HG02588 (cell line): ENCODE measurements around the gene PYCARD.
"Not testable (repeated sequence)": the region's sequence is repeated elsewhere in the genome, so short reads cannot be mapped to it uniquely, and the experiment has no call there.

Experiments used
- ATAC-seq: cut with Tn5 transposase; IDR thresholded peaks from one replicate; pipeline ENCODE4 v1.9.1; 2021; ENCODE audit warnings: mild to moderate bottlenecking, moderate library complexity; ENCODE audit not compliant: unreplicated experiment

The PYCARD gene

GRCh38 chr16:31202414-31203375 lies at the start of gene PYCARD:
PYCARD (minus strand) TSS chr16:31202760; CDS start chr16:31202690, 70 bp downstream.
- peak; percentile 41 for ATAC-seq

- ATAC-seq: no peak
Observed at GRCh38 chr16:31251435-31251834, 48.9 kb upstream of the PYCARD start.

- no peak for ATAC-seq
Observed at GRCh38 chr16:31250782-31251384, 48.3 kb upstream of the PYCARD start.

- ATAC-seq: no peak
Observed at GRCh38 chr16:31248344-31248743, 45.8 kb upstream of the PYCARD start.

DNA sequence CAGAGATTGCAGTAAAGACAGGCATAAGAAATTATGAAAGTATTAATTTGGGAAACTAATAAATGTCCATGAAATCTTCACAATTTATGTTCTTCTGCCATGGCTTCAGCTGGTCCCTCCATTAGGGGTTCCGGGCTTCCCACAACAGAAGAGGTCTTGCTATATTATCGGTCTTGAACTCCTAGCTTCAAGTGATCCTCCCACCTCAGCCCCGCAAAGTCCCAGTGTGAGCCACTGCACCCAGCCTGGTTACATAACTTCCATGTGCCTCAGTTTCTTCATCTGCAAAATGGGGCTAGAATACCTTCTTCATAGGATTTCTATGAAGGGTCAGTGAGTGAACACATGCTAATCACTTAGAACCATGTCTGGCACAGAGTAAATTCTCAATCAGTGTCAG lies 43.7 kb upstream of the PYCARD start:
- ATAC-seq: no peak

DNA sequence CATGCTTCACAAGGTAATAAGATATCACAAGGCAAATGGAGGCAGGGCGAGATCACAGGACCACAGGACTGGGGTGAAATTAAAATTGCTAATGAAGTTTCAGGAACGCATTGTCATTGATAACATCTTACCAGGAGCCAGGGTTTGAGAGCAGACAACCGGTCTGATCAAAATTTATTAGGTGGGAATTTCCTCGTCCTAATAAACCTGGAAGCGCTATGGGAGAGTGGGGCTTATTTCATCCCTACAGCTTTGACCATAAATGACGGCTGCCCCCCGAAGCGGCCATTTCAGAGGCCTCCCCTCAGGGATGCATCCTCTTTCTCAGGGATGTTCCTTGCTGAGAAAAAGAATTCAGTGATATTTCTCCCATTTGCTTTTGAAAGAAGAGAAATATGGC lies 43.0 kb upstream of the PYCARD start:
- not testable (repeated sequence) for ATAC-seq

DNA sequence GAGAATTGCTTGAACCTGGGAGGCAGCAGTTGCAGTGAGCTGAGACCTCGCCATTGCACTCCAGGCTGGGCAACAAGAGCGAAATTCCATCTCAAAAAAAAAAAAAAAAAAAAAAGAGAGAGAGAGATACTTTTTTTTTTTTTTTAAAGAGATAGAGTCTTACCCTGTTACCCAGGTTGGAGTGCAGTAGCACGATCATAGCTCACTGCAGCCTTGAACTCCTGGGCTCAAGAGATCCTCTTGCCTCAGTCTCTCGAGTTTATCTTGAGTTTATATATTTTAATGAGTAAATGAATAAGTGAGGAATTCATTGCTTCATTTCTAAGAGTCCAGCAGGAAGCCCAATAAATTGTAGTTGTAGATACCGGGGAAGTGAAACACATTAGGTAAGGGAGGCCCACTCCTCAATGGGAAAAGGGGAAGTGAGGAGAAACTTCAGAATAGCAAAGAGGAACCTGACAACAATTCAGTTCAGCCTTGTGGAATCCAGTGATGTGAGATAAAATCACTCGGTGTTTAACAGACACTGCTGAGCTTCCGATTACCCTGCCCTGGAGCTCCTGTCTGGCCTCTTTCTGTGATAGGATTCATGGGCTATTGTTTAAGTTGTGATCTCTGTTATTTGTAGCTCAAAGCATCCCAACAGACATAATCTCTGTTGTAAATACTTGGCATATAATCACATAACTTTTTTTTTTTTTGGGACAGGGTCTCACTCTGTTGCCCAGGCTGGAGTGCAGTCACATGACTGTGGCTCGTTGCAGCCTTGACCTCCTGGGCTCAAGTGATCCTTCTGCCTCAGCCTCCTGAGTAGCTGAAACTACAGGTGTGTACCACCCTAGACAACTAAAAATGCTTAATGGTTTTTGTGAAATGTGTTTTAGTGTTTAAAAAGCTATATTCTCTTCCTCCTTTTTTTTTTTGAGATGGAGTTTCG lies 41.4 kb upstream of the PYCARD start:
- no peak for ATAC-seq

DNA sequence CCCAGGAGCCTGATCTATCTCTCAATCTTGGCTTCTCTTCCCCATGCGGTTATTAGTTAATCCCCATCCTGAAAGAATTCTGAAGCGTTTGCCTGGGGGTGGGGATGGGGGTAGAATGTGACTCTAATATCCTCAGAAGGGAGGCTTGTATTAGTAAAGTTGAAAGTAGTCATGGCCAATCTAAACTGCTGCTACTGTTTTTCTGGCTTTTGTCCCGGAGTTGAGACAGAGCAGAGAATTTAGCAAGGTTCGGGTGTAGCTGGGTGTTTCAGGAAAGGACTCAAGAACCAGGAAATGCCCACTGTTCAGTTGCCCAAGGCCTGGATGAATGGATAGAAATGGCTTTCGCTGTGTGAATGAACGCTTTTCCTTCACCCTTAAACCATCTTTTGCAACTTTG lies 39.6 kb upstream of the PYCARD start:
- no peak for ATAC-seq

DNA sequence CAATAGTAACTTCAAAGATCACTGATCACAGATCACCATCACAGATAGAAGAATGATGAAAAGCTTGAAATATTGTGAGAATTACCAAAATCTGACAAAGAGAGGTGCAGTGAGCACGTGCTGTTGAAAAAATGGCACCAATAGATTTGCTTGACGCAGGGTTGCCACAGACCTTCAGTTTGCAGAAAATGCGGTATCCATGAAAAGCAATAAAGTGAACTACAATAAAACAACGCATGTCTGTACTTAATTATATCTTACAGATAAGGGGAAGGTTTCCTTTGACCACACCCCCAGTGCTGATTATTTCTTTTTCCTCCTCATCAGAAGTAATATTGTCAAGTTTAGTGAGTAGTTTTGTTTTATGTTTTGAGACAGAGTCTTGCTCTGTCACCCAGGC lies 35.5 kb upstream of the PYCARD start:
- no peak for ATAC-seq

GRCh38 chr16:31229501-31229900 lies 26.9 kb upstream of the PYCARD start:
- ATAC-seq: no peak

- no peak for ATAC-seq
Observed at GRCh38 chr16:31228206-31228605, 25.6 kb upstream of the PYCARD start.

GRCh38 chr16:31225193-31225592 lies 22.6 kb upstream of the PYCARD start:
- ATAC-seq: no peak

- no peak for ATAC-seq
Observed at GRCh38 chr16:31224092-31224955, 21.8 kb upstream of the PYCARD start.

DNA sequence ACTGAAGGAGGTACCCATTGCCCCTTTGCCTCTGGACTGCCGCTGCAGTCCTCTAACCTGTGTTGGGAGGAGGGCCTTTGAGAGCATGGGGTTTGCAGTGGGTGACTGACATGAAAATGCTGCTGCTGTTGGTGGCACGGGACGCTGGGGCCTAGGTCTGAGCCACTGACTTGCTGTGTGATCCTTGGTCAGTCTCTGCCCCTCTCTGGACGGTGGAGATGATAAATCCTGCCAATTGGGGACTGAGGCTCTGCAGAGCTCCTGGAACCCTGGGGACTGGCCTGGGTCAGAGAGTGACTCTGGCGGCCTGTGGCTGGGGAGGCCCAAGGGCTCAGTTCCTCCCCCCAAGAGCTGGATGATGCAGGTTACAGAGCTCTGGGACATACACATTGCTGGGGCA lies 20.5 kb upstream of the PYCARD start:
- no peak for ATAC-seq

- ATAC-seq: no peak
Observed at GRCh38 chr16:31221357-31222160, 19.0 kb upstream of the PYCARD start.

DNA sequence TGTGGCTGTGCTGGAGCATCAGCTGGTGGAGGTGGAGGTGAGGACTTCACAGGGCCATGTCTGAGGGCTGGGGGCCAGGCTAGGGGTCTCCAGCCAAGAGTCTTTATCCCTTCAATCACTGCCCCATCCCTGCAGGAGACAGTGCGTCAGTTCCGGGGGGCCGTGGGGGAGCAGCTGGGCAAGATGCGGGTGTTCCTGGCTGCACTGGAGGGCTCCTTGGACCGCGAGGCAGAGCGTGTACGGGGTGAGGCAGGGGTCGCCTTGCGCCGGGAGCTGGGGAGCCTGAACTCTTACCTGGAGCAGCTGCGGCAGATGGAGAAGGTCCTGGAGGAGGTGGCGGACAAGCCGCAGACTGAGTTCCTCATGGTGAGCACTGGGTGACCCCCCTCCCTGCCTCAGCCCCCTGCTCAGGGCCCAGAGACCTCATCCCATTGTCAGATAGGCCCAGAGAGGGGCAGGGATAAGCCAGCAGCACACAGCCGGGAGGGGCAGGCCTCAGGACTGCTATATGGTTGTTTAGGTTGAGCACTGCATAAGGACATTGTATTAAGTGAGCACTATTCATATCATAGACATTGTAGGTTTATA lies 16.7 kb upstream of the PYCARD start:
- no peak for ATAC-seq

DNA sequence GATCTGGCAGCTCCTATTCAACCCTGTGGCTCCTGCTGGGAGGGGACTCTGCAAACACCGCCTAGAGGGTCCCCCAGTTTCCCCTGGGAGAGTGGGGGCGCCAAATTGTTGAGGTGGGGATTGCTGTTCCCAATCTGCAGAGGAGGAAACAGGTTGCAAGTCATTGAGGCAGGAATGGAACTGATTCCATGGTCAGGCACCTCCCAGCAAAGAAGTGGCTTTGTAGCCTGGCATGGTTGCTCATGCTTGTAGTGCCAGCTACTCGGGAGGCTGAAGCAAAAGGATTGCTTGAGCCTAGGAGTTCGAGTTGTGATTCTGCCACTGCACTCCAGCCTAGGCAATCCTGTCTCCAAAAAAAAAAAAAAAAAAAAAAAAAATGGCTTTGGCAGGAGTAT lies 14.6 kb upstream of the PYCARD start:
- ATAC-seq: no peak

DNA sequence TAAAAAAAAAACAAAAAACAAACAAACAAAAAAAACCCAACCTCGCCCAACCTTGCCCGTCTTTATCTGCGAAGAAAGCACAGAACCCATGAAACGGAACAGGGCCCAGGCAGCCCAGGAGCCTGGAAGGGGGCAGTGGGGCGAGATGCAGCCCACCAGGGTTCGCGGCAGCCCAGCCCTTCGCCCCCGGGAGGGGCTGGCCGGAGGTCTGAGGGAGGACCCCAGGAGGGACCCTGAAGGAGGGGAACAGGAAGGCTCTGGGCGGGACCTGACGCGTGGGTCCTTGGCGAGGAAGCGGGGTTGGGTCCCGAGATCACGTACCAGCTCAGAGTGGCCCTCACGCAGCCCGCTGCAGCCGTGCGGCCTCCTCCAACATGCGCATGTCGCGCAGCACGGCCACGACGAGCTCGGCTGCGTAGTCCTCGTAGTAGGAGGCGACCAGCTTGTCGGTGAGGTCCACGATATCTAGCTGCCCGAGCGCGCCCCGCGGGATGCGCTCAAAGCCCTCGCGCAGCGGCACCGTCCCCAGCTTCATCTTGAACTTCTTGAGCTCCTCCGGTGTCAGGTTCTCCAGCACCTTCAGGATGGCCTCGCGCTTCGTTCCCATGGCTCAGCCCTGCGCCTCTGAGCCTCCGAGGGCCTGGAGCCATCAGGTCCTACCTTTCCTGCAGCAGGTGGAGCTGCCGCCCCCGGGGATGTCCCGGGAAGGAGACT lies 14.0 kb upstream of the PYCARD start, which contains the start of gene PYDC1:
TSS of gene PYDC1 (minus strand) at position 714 of the 714 bp plus-strand sequence. CDS start at position 607, 107 bp downstream.
- no peak for ATAC-seq
